Fibroblast of skin of abdomen (primary cell): ENCODE data around the gene POLR1H. TPM values are rescaled to one million over a fixed set of nuclear protein-coding genes. Genes with fewer than 3 reads are reported as not detected.
"Not testable (repeated sequence)": the region's sequence is repeated elsewhere in the genome, so short reads cannot be mapped to it uniquely, and the experiment has no call there.

ENCODE experiments used
- DNase-seq: peaks from one replicate; pipeline ENCODE4 v3.0.0-alpha.2; 2013
- polyA plus RNA-seq, 2 experiments: library from polyadenylated mRNA; unstranded; fragments of 120-200 nt; gene quantifications; one replicate each; pipeline ENCODE4 v1.2.1, GENCODE V29; 2013; ENCODE audit not compliant: insufficient read length in 2 of 2

The POLR1H gene, protein sequence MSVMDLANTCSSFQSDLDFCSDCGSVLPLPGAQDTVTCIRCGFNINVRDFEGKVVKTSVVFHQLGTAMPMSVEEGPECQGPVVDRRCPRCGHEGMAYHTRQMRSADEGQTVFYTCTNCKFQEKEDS
- polyA plus RNA-seq (2013, experiment 1 of 2; ENCODE audit: insufficient read length), result 29.5 TPM
- polyA plus RNA-seq (2013, experiment 2 of 2; ENCODE audit: insufficient read length), result 29.3 TPM

DNA sequence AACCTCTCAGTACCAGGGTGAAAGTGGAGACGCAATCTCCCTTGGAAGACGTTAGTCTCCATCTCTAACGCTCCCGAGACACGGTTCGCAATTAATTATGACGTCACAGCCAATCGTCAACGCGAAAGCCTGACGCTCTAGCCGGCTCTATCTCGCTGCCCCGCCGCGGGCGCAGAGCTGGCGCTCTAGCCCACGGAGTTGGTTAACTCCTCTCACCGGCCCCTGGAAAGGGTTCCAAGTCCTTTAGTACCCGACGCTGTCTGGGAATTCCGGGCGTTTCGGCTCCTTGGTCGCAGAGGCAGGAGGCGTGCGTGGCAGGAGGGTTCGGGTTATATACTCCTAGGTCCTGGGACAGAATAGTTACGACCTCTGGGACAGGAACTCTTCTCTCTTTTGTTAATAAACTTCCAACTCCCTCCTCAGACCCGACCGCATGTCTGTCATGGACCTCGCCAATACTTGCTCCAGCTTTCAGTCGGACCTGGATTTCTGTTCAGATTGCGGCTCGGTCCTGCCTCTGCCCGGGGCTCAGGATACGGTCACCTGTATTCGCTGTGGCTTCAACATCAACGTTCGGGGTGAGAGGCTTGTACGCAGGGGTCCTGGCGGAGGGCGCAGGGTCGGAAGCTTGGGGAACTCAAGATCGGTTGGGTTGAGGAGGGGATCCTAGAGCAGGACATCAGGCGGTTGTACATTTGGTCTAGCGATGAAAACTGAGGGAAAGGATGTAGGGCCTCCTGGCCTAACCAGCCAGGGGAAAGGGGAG is at the start of gene POLR1H:
Gene POLR1H (plus strand): TSS at position 174 of the 766 bp plus-strand sequence. CDS start 260 bp downstream, at position 434.
- DNase-seq, result peak; percentile 97

DNA sequence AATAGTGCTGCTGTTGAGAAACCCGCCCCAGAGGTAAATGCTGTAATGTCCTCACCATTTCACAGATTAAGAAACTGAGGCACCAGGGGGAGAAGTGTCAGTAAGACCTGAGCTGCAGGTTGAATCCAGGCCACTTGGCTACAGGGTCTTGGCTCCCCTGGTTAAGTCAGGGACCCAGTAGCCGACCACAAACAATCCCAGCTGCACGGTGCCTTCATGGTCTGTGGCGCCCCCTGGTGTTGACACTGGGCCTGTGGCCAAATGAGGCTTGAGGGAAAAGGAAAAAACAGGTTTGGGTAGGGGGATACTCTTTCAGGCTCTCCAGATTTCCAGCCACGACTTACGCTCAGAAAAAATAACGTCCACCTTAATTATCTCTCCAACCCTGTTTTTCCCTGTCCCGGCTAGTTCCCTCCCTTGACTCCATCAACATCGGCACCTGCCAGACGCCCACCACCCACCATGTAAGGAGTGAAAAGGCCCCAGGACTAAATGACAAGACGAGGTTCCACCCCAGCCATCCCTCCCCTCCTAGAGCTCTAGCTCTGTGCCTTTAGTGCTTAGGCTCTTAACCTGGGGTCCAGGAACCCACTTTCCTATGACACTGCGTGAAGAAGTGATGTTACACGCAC is 47.7 kb upstream of the POLR1H start:
- no peak for DNase-seq

DNA sequence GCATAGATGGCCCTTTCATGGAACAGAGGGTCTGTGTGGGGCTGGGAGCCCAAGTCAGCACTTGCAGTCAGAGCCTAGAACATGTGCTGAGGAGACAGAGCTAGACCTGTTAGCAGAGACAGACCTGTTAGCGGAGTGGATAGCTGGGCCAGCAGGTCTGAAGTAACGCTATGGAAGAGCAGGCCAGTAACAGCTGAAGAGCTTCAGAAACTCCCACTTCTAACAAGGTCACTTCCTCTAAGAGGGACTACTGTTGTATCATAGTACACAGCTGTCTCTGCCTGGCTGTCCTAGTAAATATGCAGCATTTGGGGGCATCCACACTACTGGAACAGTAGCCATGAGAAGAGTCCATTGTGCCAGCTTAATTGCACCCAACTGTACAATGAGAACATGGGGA is 41.2 kb upstream of the POLR1H start:
- no peak for DNase-seq

DNA sequence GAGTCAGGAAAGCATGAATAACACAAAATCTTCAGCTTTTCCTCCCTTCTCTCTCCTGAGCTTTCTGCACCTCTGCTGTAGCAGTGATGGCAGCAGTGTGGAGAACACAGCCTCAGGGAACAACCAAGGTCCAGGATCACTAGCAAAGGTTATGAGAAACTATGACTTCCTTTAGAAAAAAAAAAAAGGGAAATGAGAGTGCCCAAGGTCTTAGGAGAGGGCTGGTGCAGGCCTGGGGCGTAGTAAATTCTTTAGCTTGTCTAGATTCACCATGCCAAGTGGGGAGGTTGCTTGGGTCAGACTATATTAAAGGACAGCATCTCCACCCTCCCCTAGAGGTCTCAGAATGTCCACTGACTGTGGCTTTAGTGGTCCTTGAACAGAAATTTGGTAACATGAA is 40.4 kb upstream of the POLR1H start:
- no peak for DNase-seq

DNA sequence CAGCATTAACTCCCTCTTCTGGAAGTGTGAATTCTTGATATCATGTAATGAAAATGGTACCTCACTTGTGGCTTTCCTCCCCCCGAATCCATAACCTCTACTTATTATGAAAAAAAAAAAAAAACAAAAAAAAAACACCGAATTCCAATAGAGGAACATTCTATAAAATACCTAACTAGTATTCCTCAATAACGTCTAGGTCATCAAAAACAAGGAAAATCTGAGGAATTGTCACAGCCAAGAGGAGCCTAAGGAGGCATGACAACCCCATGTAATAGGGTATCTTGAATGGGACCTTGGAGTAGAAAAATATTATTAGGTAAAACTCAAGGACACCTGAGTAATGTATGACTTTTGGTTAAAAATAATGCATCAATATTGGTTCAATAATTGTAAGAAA is 38.9 kb upstream of the POLR1H start:
- DNase-seq, result no peak

DNA sequence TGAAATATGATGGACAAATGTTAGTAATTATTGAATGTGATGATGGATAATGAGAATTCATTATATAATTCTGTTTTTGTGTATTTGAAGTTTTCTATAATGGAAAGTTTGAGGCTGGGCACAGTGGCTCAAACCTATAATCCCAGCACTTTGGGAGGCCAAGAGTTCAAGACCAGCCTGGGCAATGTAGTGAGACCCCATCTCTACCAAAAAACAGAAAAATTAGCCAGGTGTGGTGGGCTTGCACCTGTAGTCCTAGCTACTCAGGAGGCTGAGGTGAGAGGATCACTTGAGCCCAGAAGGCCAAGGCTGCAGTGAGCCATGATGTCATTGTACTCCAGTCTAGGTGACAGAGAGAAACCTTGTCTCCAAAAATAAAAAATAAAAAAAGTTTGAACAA is 38.4 kb upstream of the POLR1H start:
- not testable (repeated sequence) for DNase-seq

DNA sequence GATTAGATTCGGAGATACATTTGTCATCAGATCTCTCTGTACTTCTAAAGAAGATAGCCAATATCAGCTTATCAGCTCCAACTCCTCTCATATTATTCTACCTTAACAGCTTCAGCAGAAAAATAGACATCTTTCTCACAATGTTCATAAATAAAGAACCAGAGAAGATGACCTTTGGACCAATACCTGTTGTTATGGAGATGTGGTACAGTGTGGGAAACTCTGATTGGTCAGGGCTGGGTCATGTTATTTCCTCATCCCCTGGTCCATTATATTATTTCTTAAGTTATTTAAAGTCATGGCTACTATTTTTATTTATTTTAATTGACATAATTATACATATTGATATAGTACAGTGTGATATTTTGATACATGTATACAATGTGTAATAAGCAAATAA is 35.9 kb upstream of the POLR1H start:
- DNase-seq, result no peak

DNA sequence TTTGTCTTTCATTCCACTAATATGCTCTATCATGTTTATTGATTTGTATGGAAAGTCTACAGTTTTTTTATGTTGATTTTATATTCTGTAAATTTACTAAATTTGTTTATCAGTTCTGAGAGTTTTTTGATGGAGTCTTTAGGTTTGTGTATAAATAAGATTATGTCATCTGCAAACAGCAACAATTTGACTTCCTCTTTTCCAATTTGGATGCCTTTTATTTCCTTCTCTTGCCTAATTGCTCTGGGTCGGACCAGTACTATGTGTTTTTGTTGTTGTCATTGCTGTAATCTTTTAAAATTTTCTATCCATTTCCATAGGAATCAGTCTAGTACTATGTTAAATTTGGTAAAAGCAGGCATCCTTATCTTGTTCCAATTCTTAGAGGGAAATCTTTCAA is 31.5 kb upstream of the POLR1H start:
- no peak for DNase-seq

DNA sequence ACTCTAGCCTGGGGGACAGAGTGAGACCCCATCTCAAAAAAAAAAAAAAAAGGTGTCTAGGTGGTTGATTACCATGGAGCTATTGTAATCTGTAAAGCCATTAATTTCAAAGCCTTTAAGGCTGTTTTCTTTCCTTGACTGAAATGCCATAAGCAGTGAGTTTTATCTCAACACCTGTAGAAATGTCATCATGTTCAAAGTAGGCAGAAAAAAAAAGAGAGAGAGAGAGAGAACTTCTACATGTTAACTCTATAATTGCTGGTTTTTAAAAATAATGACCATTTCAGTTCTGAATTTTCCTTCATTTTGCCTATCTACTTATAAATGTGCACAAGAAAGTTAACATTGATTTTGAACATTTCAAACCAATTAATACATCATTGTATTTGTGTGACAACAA is 29.7 kb upstream of the POLR1H start:
- DNase-seq, result no peak

DNA sequence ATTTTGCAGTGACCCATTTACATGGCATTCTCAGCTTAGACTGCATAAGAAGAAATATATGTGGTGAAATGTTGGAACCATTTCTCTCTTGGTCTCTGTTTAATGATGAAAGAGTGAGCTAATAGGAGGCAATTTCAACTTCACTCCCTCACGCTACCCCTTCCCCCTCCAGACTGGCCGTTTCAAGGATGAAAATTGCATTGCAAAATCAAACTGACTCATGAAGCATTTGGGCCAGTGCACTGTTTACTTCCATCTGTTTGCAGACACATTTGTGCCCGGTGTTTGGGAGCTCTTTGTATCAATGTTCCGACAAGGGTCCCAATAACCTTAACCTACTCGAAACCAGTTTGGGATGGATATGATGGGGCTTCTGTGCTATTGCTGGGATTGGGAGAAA is 27.6 kb upstream of the POLR1H start:
- DNase-seq, result peak; percentile 56

DNA sequence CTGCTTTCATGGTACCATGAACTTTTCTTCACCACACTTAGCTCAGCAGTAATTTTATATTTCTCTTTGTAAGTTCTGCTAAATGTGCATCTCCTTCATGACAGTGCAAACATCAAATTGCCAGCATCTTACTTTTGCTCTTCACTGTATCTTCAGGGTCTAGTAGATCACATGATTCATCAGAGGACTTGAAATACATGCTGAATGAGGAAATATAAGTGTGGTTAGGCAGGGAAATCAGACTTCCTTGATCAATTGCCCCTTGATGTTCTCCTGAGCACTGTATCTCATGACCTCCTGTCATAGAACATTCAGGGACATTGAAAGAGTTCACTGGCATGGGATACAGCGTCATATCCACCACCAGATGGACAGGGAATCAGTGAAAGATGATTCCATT is 25.3 kb upstream of the POLR1H start:
- DNase-seq, result no peak

DNA sequence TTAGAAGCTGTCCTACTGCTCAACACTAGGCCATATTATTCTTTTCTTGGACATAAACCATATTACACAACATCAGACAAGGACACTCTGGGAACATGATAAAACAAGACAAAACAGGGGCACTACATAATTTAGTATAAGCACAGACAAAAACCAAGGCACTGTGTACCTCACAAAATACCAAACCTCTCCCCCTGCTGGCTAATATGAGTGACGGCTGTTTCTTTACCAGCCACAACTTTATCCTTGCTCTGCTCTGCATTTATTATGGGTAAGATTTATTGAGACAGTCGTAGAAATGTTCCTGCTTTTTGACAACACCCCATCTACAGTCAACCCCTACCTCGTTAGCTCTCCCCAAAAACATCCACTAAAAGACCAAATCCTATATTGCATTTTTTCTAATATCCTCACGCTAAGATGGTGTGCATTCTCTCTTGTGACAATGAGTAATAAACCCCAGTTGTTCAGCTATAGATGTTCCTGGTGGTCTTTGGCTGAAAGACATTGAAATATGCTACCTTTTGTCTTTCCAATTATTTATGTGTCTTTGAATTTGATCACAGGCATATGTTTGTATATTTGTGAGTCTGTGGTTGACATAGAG is 23.8 kb upstream of the POLR1H start:
- DNase-seq, result peak; percentile 17

DNA sequence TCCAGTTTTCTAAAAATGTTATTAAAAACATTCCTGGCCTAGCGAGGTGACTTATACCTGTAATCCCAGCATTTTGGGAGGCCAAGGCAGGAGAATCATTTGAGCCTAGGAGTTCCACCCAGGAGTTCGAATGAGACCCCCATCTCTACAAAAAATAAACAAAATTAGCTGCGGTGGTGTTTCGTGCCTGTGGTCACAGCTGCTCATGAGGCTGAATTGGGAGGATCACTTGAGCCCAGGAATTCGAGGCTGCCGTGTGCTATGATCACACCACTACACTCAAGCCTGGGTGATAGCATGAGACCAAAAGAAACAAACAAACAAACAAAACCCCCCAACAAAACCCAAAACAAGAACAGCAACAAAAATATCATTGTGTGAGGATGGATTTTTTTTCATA is 19.8 kb upstream of the POLR1H start:
- DNase-seq, result no peak

DNA sequence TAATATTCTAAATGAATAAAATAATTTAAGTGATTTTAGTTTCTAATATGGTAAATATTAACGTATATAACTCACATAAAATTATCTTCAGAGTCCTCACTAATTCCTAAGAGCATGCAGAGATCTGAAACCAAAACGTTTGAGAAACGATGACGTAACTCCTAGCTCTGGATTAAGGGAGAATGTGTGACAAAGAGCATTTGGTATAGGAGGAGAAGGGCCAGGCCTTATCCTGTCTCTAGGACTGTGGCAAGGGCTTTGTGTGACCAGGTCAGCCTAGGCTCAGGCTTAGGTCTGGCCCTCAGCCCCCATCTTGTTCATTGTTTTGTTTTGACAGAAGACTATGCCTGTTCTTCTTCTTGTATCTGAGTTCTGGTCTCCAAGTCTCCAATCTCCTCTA is 19.2 kb upstream of the POLR1H start:
- DNase-seq, result no peak

DNA sequence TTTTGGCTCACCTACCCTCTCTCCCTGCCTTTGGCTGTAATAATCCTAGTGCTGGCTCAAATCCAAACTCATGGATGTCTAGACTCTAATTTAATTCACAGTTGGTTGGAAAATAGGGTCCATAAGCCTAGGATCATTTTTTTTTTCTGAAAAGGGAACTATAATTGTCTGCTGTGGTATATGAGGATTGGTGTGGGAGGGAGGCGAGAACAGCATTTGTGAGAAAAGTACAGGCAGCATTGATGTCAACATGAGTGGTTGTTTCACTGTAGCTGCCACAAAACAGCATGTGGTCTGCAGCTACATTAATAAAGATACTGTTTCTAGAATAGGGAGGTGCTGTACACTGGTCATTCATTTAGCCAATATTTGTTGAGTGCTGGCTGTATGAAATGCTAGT is 18.6 kb upstream of the POLR1H start:
- DNase-seq, result no peak

DNA sequence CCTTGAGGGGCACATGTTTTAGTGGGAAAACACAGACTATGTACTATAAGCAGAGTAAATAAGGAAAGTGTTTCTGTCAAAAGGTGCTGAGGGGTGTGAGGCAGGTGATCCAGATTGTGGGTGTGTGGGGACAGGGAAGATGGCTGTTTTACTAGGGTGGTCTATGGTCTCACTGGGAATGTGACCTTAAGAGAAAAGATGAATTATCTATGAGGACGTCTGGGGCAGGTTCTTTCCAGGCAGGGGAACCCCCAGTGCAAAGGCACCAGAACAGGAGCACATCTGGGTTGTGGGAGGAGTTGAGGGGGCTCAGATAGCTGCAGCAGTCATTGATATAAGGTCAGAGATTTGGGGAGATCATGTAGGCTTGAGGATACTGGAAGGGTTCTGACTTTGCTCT is 18.2 kb upstream of the POLR1H start:
- no peak for DNase-seq

DNA sequence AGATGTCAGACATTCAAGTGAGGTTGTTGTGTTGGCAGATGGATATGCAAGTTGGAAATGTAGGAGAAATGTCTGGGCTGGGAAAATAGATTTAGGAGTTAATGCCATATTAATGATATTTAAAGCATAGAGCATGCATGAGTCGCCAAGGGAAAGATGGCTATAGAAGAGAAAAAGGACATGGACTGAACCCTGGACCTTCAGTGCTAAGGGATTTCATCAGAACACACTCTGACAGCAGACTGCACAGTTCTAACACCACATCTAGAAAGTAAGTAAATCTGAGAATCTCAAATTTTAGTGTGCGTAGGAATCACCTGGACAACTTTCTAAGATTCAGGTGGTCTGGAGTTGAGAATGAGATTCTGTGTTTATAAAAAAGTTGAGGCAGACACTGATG is 17.3 kb upstream of the POLR1H start:
- DNase-seq, result no peak

DNA sequence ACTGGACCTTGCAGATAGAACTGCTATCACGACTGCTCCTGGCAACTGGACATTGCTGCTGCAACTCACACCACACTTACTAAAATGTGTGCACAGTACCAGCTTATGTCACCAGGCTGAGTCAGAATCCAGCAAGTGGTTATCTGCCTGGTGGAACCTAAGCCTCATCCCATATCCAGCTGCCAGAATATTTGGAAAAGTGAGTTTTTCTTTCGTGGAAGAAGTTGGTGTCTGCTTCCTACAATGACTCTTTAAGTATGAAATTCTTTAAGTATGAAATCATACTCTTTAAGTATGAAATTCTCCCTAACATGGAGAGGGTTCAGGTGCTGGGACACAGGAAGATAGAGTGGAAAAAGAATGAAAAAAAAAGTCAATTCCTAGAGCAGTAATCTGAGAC is 16.4 kb upstream of the POLR1H start:
- DNase-seq, result peak; percentile 67

DNA sequence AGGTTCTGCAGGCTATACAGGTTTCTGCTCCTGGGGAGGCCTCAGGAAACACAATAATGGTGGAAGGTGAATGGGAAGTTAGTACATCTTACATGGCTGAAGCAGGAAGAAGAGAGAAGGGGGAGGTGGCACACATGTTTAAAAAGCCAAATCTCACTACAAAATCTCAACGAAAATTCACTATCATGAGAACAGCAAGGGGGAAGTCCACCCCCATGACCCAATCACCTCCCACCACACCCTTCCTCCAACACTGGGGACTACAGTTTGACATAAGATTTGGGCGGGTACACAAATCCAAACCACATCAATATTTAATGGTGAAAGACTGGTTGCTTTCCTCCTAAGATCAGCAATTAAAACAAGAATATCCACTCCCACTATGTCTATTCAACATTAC is 13.8 kb upstream of the POLR1H start:
- DNase-seq, result no peak

DNA sequence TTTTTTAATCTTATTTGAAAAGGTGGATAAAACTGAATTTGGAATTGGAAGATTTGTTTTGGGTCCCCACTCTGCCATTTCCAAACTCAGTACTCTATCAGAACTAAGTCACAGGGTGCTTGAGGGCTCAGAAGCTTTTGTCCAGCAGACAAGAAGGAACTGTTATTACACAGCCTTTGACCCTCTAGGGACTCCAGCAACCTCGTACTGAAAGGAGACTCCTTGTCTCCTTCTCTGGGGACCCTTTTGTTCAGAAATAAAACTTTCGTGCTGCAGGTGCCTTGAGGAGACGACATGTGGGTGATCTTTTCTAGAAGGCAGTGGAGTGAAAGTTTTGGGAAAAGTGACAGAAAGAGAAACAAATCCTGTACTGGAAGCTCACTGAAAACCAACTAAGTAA is 7.4 kb upstream of the POLR1H start:
- DNase-seq, result no peak

DNA sequence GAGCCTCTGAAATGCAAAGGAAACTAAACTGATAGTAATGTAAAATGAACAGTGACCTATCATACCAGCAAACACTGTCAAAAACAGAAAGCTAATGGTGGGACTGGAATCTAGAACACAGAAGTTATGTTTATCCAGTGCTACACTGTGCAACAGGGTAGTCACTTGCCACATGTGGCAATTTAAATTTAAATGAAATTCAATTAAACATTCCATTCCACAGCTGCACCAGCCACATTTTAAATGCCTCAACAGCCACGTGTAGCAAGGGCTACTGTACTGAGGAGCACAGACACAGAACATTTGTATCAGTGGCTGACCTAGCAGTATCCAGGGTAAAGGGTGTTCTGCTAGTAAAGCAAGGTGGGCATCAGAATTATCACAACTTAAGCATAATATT is 5.6 kb upstream of the POLR1H start:
- DNase-seq, result no peak

DNA sequence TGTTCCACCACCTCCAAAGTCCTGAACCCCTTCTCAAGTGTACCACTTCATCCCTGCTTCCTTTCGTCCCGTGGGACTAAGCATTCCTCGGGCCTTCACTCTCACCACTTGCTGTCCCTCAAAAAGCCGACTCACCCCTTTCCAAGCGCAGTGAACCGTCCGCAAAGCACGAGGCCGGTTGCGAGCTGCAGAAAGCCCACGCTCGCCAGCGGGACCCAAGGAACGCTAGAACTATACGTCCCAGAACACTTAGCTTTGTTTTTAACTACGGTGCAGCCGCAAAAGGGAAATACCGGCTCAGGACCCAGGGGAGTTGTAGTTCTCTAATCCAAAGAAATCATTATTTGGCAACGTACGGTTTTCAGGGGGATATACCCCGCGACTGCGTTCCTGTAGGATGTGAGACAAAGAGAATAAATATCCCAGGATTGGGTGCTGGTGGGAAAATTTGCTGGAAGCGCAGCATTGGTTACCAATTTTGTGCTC is 416 bp upstream of the POLR1H start:
- DNase-seq, result peak; percentile 22

DNA sequence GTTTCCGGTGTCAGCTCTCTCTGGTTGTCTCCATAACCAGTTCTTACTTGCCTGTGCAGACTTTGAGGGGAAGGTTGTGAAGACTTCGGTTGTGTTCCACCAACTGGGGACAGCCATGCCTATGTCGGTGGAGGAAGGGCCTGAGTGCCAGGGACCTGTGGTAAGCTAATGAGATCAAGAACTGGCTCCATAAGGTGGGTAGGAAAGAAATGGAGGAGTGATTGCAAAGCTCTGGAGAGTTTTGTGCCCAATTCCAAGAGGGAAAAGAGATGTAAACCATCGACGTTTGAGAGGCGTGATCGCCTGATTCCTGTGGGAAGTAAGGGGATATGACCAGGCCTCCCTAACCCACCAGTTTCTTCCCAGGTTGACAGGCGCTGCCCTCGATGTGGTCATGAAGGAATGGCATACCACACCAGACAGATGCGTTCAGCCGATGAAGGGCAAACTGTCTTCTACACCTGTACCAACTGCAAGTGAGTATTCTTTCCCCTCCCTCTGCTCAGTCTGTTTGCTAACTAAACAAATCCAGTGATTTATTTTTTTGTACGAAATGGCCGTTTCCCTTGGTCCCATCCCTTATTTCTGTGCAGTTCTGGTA is 893 bp downstream of the POLR1H start:
- DNase-seq, result no peak
